Trophoblast cell (in vitro differentiated cells and primary cell): ENCODE measurements around the gene MADCAM1. TPM values are rescaled to one million over a fixed set of nuclear protein-coding genes. Genes with fewer than 3 reads are reported as not detected.

Experiments
- DNase-seq, 2 donors: peaks; one replicate each; pipeline ENCODE4 v3.0.0-alpha.2; 2016
- H2AFZ ChIP-seq: 2 replicates; pipeline ENCODE4 v1.6.1; 2013; ENCODE audit warnings: low read length, moderate library complexity, mild to moderate bottlenecking; ENCODE audit not compliant: insufficient read depth, poor library complexity
- H2AK5ac ChIP-seq: 2 replicates; pipeline ENCODE4 v1.6.1; 2013; ENCODE audit warnings: mild to moderate bottlenecking, low read length
- H2BK120ac ChIP-seq: 2 replicates; pipeline ENCODE4 v1.6.1; 2013; ENCODE audit warnings: low read length, mild to moderate bottlenecking, moderate library complexity; ENCODE audit not compliant: insufficient read depth, poor library complexity
- H2BK12ac ChIP-seq: 2 replicates; pipeline ENCODE4 v1.6.1; 2013; ENCODE audit warnings: mild to moderate bottlenecking, low read length, moderate library complexity
- H2BK5ac ChIP-seq: 2 replicates; pipeline ENCODE4 v1.6.1; 2013; ENCODE audit warnings: low read length, low read depth, moderate library complexity, mild to moderate bottlenecking; ENCODE audit not compliant: poor library complexity
- H3K14ac ChIP-seq: 2 replicates; pipeline ENCODE4 v1.6.1; 2013; ENCODE audit warnings: mild to moderate bottlenecking, low read length
- H3K18ac ChIP-seq: 2 replicates; pipeline ENCODE4 v1.6.1; 2013; ENCODE audit warnings: mild to moderate bottlenecking, low read length
- H3K23ac ChIP-seq: 2 replicates; pipeline ENCODE4 v1.6.1; 2013; ENCODE audit warnings: low read length
- H3K27ac ChIP-seq: 2 replicates; pipeline ENCODE4 v1.5.1; 2013; ENCODE audit warnings: low read depth, mild to moderate bottlenecking, inconsistent platforms, low read length, moderate library complexity
- H3K27me3 ChIP-seq: 2 replicates; pipeline ENCODE4 v1.6.1; 2013; ENCODE audit warnings: inconsistent platforms, mild to moderate bottlenecking, low read length, moderate library complexity; ENCODE audit not compliant: insufficient read depth
- H3K36me3 ChIP-seq, 2 experiments: 1 replicate in 1 of 2; 2 replicates in 1 of 2; pipeline ENCODE4 v1.6.1; 2013; ENCODE audit warnings: low read length in 2 of 2, mild to moderate bottlenecking in 2 of 2, moderate library complexity in 1 of 2; ENCODE audit not compliant: insufficient read depth in 2 of 2, control insufficient read depth in 1 of 2
- H3K4ac ChIP-seq: 2 replicates; pipeline ENCODE4 v1.6.1; 2013; ENCODE audit warnings: low read depth, mild to moderate bottlenecking, low read length, moderate library complexity
- H3K4me1 ChIP-seq, 2 experiments: 1 replicate in 1 of 2; 2 replicates in 1 of 2; pipeline ENCODE4 v1.6.1; 2013; ENCODE audit warnings: low read length in 2 of 2, mild to moderate bottlenecking in 2 of 2, moderate library complexity in 1 of 2; ENCODE audit not compliant: insufficient read depth in 2 of 2, control insufficient read depth in 1 of 2
- H3K4me2 ChIP-seq: 2 replicates; pipeline ENCODE4 v1.6.1; 2013; ENCODE audit warnings: inconsistent platforms, mild to moderate bottlenecking, low read length, moderate library complexity
- H3K4me3 ChIP-seq: 2 replicates; pipeline ENCODE4 v1.5.1; 2013; ENCODE audit warnings: mild to moderate bottlenecking, low read depth, low read length, inconsistent platforms
- H3K79me1 ChIP-seq: one replicate; pipeline ENCODE4 v1.6.1; 2013; ENCODE audit warnings: low read length
- H3K79me2 ChIP-seq: 2 replicates; pipeline ENCODE4 v1.6.1; 2013; ENCODE audit warnings: low read length, mild to moderate bottlenecking; ENCODE audit not compliant: control insufficient read depth, insufficient read depth, poor library complexity
- H3K9ac ChIP-seq: 2 replicates; pipeline ENCODE4 v1.6.1; 2013; ENCODE audit warnings: mild to moderate bottlenecking, low read length
- H3K9me3 ChIP-seq: 2 replicates; pipeline ENCODE4 v1.6.1; 2013; ENCODE audit warnings: low read depth, mild to moderate bottlenecking, control low read depth, inconsistent platforms, low read length; ENCODE audit not compliant: insufficient read depth
- H4K12ac ChIP-seq: 2 replicates; pipeline ENCODE4 v1.6.1; 2013; ENCODE audit warnings: low read depth, mild to moderate bottlenecking, low read length, moderate library complexity
- H4K8ac ChIP-seq: 2 replicates; pipeline ENCODE4 v1.6.1; 2013; ENCODE audit warnings: low read depth, mild to moderate bottlenecking, low read length, moderate library complexity
- H4K91ac ChIP-seq: one replicate; pipeline ENCODE4 v1.6.1; 2013; ENCODE audit warnings: low read depth, mild to moderate bottlenecking, low read length, moderate library complexity
- WGBS: extraction: QIAGEN DNeasy Blood & Tissue Kit; methylation state at CpG from one replicate; pipeline ENCODE4 v1.1.7; 2013; ENCODE audit warnings: missing lambda C conversion rate; ENCODE audit not compliant: insufficient read length, insufficient coverage; ENCODE audit errors: extremely low coverage; 5-methylcytosine and 5-hydroxymethylcytosine counted together
- polyA plus RNA-seq: library from polyadenylated mRNA; stranded (reverse); fragments of 200-250 nt; gene quantifications from 2 replicates; pipeline ENCODE4 v1.2.3, GENCODE V29; 2013

The MADCAM1 gene
- 0.45 and 0.54 TPM in 2 replicates for polyA plus RNA-seq

DNA sequence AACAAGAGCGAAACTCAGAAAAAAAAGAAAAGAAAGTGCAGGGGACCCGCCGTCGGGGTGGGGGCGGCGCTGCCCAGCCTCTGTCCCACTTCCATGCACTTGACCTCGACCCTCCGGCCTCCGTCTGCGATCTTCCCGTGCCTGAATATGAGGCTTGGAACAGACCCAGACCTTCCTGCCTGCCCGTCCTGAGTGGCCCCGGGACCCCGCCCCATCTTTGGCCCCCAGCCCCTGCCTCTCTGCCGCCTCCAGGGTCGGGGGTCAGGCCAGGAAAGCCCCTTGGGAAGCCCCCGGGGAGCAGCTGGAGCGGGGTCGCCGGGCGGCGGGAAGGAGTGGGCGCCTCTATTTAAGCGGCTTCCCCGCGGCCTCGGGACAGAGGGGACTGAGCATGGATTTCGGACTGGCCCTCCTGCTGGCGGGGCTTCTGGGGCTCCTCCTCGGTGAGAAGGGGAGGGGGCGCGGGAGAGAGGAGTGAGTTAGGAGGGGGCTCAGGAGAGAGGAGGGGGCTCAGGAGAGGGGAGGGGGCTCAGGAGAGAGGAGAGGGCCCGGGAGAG, at the start of gene MADCAM1:
TSS of gene MADCAM1 (plus strand) at position 375 of the 554 bp plus-strand sequence. CDS start at position 389, 14 bp downstream.
- Histone ChIP-seq H3K14ac (no peak within 1 kb of the TSS), H2AK5ac (no peak within 1 kb of the TSS), H4K8ac (no peak within 1 kb of the TSS), H3K36me3 (no peaks in the 10 kb centered on the region), H4K91ac (no peak within 1 kb of the TSS), H2BK5ac (no peak within 1 kb of the TSS), H3K18ac (no peak within 1 kb of the TSS), H4K12ac (no peak within 1 kb of the TSS), H3K4ac (no peak within 1 kb of the TSS), H3K23ac (no peak within 1 kb of the TSS), H3K79me1 (no peaks in the 10 kb centered on the region), H3K79me2 (no peaks in the 10 kb centered on the region), H3K27ac (no peak within 1 kb of the TSS), H3K4me2 (no peak within 1 kb of the TSS), H3K9ac (no peak within 1 kb of the TSS), H3K27me3 (peaks cover 30% of the 10 kb centered on the region), H3K4me3 (no peak within 1 kb of the TSS), H3K4me1 (peaks cover 0 to 2% of the 10 kb centered on the region in 2 experiments), H2BK120ac (no peak within 1 kb of the TSS), H2AFZ (no peak within 1 kb of the TSS), H2BK12ac (no peak within 1 kb of the TSS), H3K9me3 (peaks cover 23% of the 10 kb centered on the region)
- WGBS = no CpG with 5 or more reads among the region's 33 CpGs
- DNase-seq = no peak

DNA sequence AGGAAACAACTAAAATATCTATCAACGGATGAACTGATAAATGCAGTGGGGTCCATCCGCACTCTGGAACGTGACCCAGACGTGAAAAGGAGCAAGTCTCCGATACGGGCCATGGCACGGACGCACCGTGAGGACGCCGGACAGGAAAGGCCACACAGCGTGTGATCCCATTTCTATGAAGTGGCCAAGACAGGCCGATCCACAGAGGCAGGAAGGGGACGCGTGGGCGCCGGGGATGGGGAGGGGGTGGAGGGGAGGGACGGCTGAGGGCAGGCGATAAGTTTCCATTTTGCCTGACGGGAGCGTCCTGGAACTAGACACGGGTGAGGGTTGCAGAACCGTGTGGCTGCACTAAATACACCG, 49.2 kb upstream of the MADCAM1 start:
- Histone ChIP-seq H4K91ac (no peak overlapping the region), H2BK120ac (no peak overlapping the region), H3K79me2 (no peaks in the 10 kb centered on the region), H4K8ac (no peak overlapping the region), H3K18ac (no peak overlapping the region), H2BK12ac (no peak overlapping the region), H4K12ac (no peak overlapping the region), H2BK5ac (no peak overlapping the region), H3K36me3 (peaks cover 0 to 6% of the 10 kb centered on the region in 2 experiments), H3K79me1 (peaks cover 2% of the 10 kb centered on the region), H3K9me3 (peaks cover 25% of the 10 kb centered on the region), H3K4me3 (no peak overlapping the region), H3K27me3 (no peaks in the 10 kb centered on the region), H2AFZ (no peak overlapping the region), H2AK5ac (no peak overlapping the region), H3K4ac (no peak overlapping the region), H3K23ac (no peak overlapping the region), H3K27ac (no peak overlapping the region), H3K4me1 (peaks cover 6 to 11% of the 10 kb centered on the region in 2 experiments), H3K9ac (no peak overlapping the region), H3K14ac (no peak overlapping the region), H3K4me2 (no peak overlapping the region)
- WGBS = no CpG with 5 or more reads among the region's 24 CpGs
- no peak for DNase-seq

DNA sequence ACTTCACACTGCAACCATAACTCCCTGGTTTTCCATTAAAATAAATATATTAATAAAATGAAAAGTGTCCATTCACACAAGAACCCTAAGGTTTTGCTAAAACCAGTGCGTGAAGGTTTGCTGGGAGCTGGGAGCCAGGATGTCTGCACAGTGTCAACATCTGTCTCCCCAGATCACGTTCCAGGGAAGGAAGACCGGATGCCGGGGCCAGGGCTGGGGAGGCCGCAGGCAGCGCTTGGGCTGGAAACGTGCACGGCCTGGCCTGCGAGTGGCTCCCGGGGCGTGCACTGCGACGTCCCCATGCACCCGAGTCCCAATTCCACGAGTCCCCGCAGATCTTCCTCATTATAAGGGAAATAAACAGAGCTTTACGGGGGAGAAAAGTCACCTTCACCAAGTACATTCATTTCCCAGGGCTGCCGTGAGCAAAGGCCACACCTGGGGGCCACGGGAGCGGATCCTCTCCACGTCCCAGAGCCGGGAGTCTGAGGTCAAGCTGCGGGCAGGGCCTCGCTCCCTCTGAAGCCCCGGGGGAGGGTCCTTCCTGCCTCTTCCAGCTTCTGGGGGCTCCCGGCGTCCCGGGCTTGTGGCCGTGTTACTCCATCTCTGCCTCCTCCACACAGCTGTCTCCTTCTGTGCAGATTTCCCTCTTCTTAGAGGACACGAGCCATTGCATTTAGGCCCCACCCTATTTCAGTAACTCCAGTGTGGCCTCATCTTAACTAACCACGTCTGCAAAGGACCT, 48.3 kb upstream of the MADCAM1 start:
- Histone ChIP-seq H3K27me3 (no peaks in the 10 kb centered on the region), H3K79me1 (peaks cover 2% of the 10 kb centered on the region), H3K79me2 (no peaks in the 10 kb centered on the region), H2BK12ac (no peak overlapping the region), H3K18ac (no peak overlapping the region), H3K9ac (no peak overlapping the region), H2BK120ac (no peak overlapping the region), H2BK5ac (no peak overlapping the region), H3K27ac (peak overlapping the region; percentile 24), H4K12ac (no peak overlapping the region), H4K91ac (no peak overlapping the region), H2AK5ac (no peak overlapping the region), H3K4me1 (peaks cover 6 to 11% of the 10 kb centered on the region in 2 experiments), H3K23ac (no peak overlapping the region), H3K4ac (no peak overlapping the region), H3K36me3 (peaks cover 0 to 8% of the 10 kb centered on the region in 2 experiments), H3K4me2 (no peak overlapping the region), H4K8ac (no peak overlapping the region), H3K14ac (no peak overlapping the region), H3K9me3 (peaks cover 24% of the 10 kb centered on the region), H2AFZ (no peak overlapping the region), H3K4me3 (no peak overlapping the region)
- no CpG with 5 or more reads among the region's 31 CpGs for WGBS
- no peak for DNase-seq

DNA sequence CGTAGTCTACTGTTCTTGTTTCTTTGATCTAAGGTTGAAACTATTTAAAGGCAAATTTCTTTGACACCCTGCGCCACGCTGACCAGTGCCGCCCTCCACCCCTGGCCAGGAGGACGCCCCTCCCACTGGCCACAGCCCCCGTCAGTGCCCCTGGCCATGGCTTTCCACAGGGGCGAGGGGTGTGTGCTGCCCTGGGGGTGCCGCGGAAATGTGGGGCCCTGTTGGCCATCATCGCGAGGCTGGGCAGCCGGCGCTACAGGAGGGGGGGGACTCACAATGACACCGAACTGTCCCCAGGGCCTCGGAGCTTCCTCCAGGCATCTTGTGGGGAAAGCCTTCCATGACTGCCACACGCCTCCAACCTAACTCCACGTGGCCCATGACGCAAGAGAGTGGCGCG, 46.4 kb upstream of the MADCAM1 start:
- no peak overlapping the region for H2AFZ ChIP-seq
- no peak overlapping the region for H3K23ac ChIP-seq
- H3K9ac ChIP-seq = no peak overlapping the region
- no peak overlapping the region for H3K27ac ChIP-seq
- no peak overlapping the region for H3K4me3 ChIP-seq
- H3K4me2 ChIP-seq = no peak overlapping the region
- DNase-seq = no peak
- H2BK5ac ChIP-seq = no peak overlapping the region
- no peak overlapping the region for H4K91ac ChIP-seq
- no peak overlapping the region for H4K12ac ChIP-seq
- H2BK12ac ChIP-seq = no peak overlapping the region
- H4K8ac ChIP-seq = no peak overlapping the region
- H3K79me1 ChIP-seq = peaks cover 2% of the 10 kb centered on the region
- H3K18ac ChIP-seq = no peak overlapping the region
- H2AK5ac ChIP-seq = no peak overlapping the region
- WGBS = no CpG with 5 or more reads among the region's 20 CpGs
- no peaks in the 10 kb centered on the region for H3K79me2 ChIP-seq
- no peak overlapping the region for H3K14ac ChIP-seq
- H2BK120ac ChIP-seq = no peak overlapping the region
- H3K36me3 ChIP-seq = peaks cover 0 to 14% of the 10 kb centered on the region in 2 experiments
- H3K4ac ChIP-seq = no peak overlapping the region
- no peaks in the 10 kb centered on the region for H3K27me3 ChIP-seq
- H3K4me1 ChIP-seq = peaks cover 6 to 11% of the 10 kb centered on the region in 2 experiments
- H3K9me3 ChIP-seq = peaks cover 17% of the 10 kb centered on the region
